Activated effector memory CD4-positive, alpha-beta T cell treated with anti-CD3 and anti-CD28 coated beads, Interleukin-2, amount 50 U/mL, for 16 hours (primary cell): ENCODE results near the gene APPL1.
A peak's percentile ranks its signal among the peaks of the same experiment; 100 is the strongest.

Source experiments
- DNase-seq: peaks from one replicate; pipeline ENCODE4 v3.0.0-alpha.2; 2020

Gene APPL1, protein sequence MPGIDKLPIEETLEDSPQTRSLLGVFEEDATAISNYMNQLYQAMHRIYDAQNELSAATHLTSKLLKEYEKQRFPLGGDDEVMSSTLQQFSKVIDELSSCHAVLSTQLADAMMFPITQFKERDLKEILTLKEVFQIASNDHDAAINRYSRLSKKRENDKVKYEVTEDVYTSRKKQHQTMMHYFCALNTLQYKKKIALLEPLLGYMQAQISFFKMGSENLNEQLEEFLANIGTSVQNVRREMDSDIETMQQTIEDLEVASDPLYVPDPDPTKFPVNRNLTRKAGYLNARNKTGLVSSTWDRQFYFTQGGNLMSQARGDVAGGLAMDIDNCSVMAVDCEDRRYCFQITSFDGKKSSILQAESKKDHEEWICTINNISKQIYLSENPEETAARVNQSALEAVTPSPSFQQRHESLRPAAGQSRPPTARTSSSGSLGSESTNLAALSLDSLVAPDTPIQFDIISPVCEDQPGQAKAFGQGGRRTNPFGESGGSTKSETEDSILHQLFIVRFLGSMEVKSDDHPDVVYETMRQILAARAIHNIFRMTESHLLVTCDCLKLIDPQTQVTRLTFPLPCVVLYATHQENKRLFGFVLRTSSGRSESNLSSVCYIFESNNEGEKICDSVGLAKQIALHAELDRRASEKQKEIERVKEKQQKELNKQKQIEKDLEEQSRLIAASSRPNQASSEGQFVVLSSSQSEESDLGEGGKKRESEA

DNA sequence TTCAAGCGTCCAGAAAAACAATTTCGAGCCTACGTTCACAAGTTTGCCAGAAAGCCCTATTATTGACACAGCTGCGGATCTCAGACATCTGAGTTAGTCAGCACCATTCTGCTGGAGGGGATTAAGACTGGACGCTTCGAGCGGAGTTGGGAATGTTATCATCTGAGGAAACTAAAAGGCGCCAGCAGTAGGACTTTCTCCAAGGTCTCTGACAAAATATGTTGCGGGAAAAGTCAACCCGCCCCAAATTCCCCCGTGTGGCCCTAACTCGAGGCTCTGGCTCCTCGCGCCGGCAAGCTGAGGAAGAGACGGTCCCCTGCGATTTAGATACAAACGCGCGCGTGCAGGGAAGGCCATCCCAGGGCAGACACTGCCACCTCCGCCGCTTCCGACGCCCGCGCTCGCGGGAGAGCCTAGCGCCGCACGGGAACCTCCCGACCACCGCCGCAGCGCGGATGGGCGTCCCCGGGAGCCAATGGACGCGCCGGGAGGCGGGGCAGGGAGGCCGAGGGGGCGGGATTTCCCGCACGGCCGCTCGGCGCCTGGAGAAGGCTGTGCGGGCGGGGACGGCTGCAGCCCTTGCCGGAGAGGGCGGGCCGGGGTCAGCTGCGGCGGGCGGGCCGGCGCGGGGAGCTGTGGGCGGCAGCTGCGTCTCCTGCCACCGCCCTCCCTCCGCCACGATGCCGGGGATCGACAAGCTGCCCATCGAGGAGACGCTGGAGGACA lies at the start of gene APPL1:
Gene APPL1, plus strand, starts transcription at position 526 of the 726 bp plus-strand sequence. Its CDS starts 155 bp downstream, at position 681.
- peak; percentile 95 for DNase-seq

DNA sequence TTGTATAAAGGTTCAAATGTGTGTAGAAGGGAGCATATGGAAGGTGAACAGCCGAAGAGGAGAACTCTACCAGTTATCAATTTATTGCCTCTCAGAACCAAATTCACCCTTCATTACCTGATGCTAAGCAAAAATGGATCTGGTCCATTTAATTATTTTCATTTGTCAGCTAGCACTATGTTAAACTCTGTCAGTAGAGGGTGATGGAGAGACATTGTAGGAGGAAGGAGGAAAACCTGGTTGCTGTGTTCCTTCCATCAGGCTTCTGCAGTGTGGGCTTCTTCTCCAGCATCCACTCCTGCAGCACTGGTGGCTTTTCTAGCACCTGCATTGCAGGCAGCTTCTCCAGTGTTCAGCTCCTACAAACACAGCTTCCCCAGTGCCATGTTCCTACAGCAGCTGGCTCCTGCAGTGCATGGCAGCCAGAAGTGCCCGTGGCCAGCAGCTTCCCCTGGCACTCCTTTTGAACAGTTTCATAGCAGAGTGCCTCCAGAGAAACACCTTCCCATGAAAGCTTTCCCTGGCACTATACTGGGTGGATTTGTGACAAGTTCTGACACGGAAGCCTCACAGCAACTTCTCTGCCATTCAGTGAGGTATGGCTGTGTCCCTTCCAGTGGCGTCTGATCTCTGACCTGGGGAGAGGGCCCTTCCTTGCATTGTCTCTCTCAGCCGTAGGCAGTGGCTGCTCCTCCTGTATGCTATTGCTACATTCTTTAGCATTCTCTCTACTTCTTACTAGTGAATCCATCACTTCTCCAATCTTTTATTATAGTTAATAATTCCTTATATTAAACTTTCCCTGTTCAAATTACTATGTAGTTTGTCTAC lies 47.7 kb upstream of the APPL1 start:
- DNase-seq = no peak

GRCh38 chr3:57184526-57184925 lies 43.0 kb upstream of the APPL1 start:
- no peak for DNase-seq

GRCh38 chr3:57192028-57192427 lies 35.5 kb upstream of the APPL1 start:
- no peak for DNase-seq

GRCh38 chr3:57194641-57195040 lies 32.9 kb upstream of the APPL1 start:
- no peak for DNase-seq

GRCh38 chr3:57199895-57200297 lies 27.6 kb upstream of the APPL1 start, which contains the start of gene HESX1:
HESX1 (minus strand) TSS chr3:57199978; CDS start chr3:57199918, 60 bp downstream.
- no peak for DNase-seq

DNA sequence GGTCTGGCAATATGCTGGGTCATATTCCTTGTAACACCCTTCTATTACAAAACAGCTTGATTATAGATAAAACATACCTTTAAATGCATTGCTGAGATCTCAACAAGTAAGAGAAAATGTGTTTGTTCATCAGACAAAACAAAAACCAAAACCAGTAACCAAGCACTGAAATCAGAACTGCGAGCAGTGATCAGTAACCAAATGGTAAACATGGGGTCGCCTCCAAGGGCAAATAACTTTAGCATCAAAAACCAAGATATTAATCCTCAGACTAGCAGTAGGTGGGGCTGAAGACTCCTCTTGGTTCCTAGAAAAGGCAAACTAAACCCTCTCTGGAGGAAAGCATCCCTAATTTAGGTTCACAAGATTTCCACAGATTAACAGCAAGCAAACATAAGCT lies 21.1 kb upstream of the APPL1 start:
- DNase-seq = no peak

DNA sequence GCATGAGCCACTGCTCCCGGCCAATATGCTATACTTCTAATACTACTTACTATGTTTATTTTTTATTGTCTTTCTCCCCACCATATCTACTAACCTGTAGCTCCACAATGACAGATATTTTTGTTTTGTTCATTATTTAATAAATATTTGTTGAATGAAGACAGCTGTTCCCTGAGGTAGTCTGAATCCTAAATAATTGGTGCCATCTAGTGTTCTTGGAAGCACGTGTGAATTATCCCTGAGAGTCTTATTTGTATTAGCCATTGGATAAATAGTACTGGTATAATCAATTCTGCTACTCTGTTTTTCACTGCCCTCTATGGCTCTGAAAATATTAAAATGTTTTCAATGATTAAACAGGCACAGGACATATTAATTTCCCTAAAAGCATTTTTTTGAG lies 5.6 kb upstream of the APPL1 start:
- DNase-seq = no peak

DNA sequence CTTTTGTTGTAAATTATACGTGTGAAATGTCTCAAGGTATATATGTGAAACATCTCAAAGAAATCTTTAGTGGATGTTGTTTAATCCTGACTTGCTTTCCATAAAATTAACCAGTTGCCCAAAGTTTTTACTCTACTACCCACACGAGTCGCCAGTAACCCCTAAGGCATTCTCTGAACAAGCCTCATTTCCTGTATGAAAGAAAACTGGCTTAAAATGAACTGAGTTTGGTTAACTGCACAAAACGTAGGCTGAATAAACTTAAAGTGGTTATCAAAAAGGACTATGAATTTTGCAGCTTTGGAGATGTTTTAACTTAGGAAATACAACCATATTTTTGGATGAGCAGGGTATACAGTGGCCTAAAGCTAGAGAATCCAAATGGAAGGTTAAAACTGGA lies 2.7 kb upstream of the APPL1 start:
- DNase-seq = no peak

- no peak for DNase-seq
Measured at GRCh38 chr3:57226176-57226575, 1.4 kb upstream of the APPL1 start.

DNA sequence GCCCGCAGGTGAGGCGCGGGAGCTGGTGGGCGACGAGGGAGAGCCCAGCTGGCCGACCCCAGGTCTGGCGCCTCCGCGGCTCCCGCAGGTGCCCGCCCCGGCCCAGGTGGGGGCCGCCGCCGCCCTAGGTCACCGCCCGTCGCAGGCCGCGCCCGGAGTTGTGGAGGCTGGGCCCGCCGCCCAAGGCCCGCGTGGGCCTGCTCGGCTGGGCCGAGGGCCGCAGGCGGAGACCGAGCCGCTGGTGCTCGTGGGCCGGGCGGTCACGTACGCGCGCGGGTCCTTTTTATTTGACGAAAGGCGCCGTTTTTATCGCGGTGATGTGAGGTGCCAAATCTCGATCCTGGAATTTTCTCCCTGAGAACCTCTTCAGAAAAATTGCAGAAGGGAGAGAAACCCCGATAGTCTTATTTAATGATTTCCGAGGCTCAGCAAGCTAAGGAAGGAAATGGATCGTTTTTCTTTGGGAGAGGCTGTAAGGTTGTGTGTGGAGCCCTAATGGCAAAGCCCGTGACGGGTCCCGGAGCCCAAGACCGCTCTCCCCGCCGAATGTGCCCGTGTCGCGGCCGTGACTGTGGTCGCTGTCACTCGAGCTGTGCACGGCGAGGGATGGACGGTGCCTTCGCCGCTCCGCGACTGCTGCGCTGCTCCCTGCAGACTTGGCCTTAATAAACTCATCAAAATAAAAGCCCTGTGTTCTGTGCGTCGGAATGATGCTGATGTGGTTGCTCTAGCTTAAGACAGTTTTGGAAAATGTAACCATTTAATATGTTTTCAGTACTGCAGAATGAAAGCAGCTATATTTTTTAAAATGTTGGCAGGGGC lies 612 bp downstream of the APPL1 start:
- peak; percentile 79 for DNase-seq

GRCh38 chr3:57230006-57230405 lies 2.5 kb downstream of the APPL1 start:
- no peak for DNase-seq

- DNase-seq = no peak
Measured at GRCh38 chr3:57233799-57234198, 6.3 kb downstream of the APPL1 start.

- no peak for DNase-seq
Measured at GRCh38 chr3:57234613-57235575, 7.4 kb downstream of the APPL1 start.

- DNase-seq = no peak
Measured at GRCh38 chr3:57244946-57245345, 17.4 kb downstream of the APPL1 start.

DNA sequence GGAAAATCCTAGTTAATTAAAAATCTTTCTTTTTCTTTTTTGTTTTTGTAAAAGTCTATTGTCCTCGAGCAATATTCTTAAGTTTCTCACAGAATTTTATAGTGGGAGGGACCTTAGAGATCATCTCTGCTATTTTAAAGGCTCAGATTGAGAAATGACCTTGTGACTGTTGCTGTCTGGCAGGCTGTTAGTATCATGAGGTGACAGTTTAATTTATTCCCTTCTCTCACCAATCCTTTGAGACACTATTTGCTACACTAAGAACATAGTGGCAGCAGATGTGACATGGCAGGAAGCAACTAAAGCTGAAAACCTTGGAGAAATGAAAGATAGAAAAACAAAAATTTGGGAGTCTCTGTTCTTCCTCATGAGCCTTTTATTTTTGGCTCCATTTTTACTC lies 24.9 kb downstream of the APPL1 start:
- DNase-seq = no peak

DNA sequence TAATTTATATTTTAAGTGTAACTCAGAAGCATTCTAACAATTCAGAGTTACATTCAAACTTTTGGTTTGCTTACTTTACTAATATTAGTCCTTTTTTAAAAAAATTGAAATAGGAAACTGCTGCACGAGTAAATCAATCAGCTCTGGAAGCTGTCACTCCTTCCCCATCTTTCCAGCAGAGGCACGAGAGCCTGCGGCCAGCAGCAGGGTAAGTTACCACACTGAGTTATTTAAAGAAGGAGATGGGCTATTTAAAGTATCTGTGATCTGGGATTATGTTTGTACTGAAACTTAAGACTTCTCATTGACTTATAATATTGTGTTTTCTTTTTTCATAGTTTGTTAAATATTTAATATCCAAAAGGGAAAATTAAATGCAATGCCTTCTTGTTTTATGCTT lies 29.3 kb downstream of the APPL1 start:
- DNase-seq = no peak

GRCh38 chr3:57257678-57258077 lies 30.1 kb downstream of the APPL1 start:
- no peak for DNase-seq

- DNase-seq = no peak
Measured at GRCh38 chr3:57261119-57261518, 33.6 kb downstream of the APPL1 start.

GRCh38 chr3:57261929-57262328 lies 34.4 kb downstream of the APPL1 start:
- DNase-seq = no peak

DNA sequence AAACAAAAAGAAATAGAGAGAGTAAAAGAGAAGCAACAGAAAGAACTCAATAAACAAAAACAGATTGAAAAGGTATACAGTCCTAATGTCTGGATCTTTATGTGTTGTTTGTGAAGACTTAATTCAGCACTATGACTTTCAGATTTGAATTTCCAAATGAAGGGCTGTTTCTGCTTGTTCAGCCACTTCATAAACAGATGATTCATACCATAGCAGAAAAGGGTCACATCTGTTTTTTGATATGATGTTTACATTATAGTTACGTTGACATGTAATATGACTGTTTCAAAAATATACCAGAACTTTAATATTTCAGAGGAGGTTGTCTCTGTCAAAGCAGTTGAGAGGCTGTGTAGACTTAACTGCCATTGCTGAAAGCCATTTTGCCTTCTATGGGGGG lies 40.9 kb downstream of the APPL1 start:
- DNase-seq = no peak
